ENCODE results near the gene APP.

DNA sequence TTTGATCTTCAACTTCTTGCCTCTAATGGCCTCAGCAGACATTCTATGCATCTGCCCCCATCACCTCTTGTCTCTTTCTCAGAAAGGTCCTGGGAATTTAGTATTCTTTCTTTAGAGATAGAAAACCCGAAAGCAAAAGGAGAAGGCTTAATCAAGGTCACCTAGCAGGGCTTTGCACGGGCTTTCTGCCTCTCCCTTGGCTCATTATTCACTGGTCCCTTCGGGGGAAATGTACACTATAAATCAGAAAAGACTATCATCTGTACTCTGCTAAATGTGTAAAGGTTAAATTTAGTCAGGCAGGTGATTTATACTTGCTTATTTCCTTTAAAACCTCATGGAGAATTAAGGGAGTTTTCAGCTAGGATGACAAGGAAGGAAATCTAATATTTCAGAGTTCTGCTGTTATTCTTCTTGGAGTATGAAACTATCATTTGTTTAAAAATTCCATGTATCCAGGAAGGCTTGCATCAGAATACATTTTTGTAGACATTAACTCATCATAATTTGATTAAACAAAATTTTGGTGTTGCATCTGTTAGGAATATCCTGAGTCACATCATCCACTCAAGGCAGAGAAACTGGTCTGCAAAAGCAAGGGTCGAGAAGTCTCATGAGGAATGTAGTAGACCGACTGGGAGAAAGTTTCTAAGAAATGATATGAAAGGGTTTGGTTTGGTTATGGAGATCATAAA, 311.2 kb downstream of the APP start:
- TF ChIP-seq, protein P1, sequence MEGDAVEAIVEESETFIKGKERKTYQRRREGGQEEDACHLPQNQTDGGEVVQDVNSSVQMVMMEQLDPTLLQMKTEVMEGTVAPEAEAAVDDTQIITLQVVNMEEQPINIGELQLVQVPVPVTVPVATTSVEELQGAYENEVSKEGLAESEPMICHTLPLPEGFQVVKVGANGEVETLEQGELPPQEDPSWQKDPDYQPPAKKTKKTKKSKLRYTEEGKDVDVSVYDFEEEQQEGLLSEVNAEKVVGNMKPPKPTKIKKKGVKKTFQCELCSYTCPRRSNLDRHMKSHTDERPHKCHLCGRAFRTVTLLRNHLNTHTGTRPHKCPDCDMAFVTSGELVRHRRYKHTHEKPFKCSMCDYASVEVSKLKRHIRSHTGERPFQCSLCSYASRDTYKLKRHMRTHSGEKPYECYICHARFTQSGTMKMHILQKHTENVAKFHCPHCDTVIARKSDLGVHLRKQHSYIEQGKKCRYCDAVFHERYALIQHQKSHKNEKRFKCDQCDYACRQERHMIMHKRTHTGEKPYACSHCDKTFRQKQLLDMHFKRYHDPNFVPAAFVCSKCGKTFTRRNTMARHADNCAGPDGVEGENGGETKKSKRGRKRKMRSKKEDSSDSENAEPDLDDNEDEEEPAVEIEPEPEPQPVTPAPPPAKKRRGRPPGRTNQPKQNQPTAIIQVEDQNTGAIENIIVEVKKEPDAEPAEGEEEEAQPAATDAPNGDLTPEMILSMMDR (conservative IDR thresholded peaks at IDR 0.05; ENCODE audit: low read depth, low read length), result no peak
- no peak for TF ChIP-seq EZH2 (IDR thresholded peaks at IDR 0.05; ENCODE audit: borderline replicate concordance, low read depth, low read length, poor library complexity, severe bottlenecking)

Measured in A673 (cell line).